SH-SY5Y (cell line): ENCODE measurements around the gene UQCRQ.

ENCODE experiments used
- GATA2 ChIP-seq: IDR thresholded peaks from 2 replicates; pipeline ENCODE4 v1.6.1; 2011; ENCODE audit warnings: mild to moderate bottlenecking, low read depth, low read length
- GATA3 ChIP-seq: IDR thresholded peaks from 2 replicates; pipeline ENCODE4 v1.6.1; 2011; ENCODE audit warnings: low read depth, mild to moderate bottlenecking, low read length, moderate library complexity

DNA sequence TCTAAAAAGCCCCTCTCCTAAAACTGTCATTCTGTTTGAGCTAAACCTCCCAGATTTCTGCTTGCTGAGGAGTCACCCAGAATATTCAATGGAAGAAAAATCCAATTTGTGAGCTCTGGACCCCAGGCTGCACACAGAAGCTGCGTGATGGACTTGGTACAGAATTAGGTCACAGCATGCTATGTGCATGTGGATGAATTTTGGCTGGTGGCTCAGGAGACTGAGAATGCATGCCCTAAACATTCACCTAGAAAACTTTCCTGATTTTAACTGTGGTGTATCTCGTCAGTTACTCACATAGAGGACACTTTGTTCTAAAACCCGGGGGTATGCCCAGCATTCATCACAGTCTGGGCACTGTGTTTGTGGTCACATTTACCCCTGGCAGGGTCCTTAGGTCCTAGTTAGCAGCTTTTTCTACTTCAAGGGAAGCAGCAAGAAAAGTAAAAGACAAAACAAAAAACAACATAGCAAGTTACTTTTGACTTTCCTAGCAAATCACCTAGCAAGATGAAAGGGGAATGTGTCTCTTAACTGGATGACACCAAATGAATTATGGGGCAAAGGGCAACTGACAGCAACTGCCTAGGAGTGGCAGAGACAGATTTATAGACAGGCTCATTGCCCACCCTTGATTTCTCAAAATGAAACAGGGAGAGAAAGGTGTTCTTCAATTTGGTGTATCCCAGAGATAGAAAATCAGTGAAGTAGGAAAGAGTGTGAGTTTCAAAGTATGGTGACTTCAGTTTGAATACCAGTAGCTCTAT is 27.7 kb upstream of the UQCRQ start:
- TF ChIP-seq GATA3: no peak
- TF ChIP-seq GATA2: no peak
